GM23338 (cell line): ENCODE data around the gene PAX5. TPM values are rescaled to one million over a fixed set of nuclear protein-coding genes. Genes with fewer than 3 reads are reported as not detected.

Source experiments
- ATAC-seq: fragments of 200-7000 bp; cut with Tn5 transposase; 3 replicates; pipeline ENCODE4 v1.9.1; 2020
- DNase-seq: peaks from one replicate; pipeline ENCODE4 v3.0.0-alpha.2; 2015; ENCODE audit warnings: low spot score
- H2AFZ ChIP-seq: fragments of 200-600 bp; sonication (generic); 2 replicates; pipeline ENCODE4 v1.8.0; 2016; ENCODE audit warnings: antibody characterized with exemption, mild to moderate bottlenecking, moderate library complexity
- H3F3A ChIP-seq: fragments of 200-600 bp; sonication (generic); replicated peaks from 2 replicates; pipeline ENCODE4 v1.8.0; 2017; ENCODE audit warnings: antibody characterized with exemption, mixed run types, low read depth
- H3K27ac ChIP-seq: fragments of 200-600 bp; sonication (generic); 2 replicates; pipeline ENCODE4 v1.6.1; 2016; ENCODE audit warnings: low read depth
- H3K27me3 ChIP-seq: fragments of 200-600 bp; sonication (generic); 2 replicates; pipeline ENCODE4 v1.8.0; 2016; ENCODE audit warnings: mild to moderate bottlenecking, mixed run types, moderate library complexity; ENCODE audit not compliant: insufficient read depth
- H3K36me3 ChIP-seq: fragments of 200-600 bp; sonication (generic); 2 replicates; pipeline ENCODE4 v1.8.0; 2016; ENCODE audit warnings: mild to moderate bottlenecking; ENCODE audit not compliant: insufficient read depth
- H3K4me1 ChIP-seq: fragments of 200-600 bp; sonication (generic); 2 replicates; pipeline ENCODE4 v1.8.0; 2016; ENCODE audit warnings: mild to moderate bottlenecking, moderate library complexity; ENCODE audit not compliant: insufficient read depth
- H3K4me2 ChIP-seq: fragments of 200-600 bp; sonication (generic); 2 replicates; pipeline ENCODE4 v1.7.1; 2017; ENCODE audit warnings: mixed run types
- H3K4me3 ChIP-seq: fragments of 200-600 bp; sonication (generic); 2 replicates; pipeline ENCODE4 v1.6.1; 2016; ENCODE audit warnings: mixed run types
- H3K79me2 ChIP-seq: fragments of 200-600 bp; sonication (generic); replicated peaks from 2 replicates; pipeline ENCODE4 v1.8.0; 2017; ENCODE audit warnings: mild to moderate bottlenecking; ENCODE audit not compliant: insufficient read depth
- H3K9me2 ChIP-seq: fragments of 200-600 bp; sonication (generic); 2 replicates; pipeline ENCODE4 v1.8.0; 2017; ENCODE audit not compliant: insufficient read depth
- H4K20me1 ChIP-seq: fragments of 200-600 bp; sonication (generic); replicated peaks from 2 replicates; pipeline ENCODE4 v1.8.0; 2017; ENCODE audit warnings: mild to moderate bottlenecking; ENCODE audit not compliant: insufficient read depth
- H3K27ac Mint-ChIP-seq: 2 replicates; pipeline ENCODE4 v1.8.0; 2020; ENCODE audit warnings: inconsistent platforms, mild to moderate bottlenecking, moderate library complexity, mixed read lengths
- H3K27me3 Mint-ChIP-seq: 3 replicates; pipeline ENCODE4 v1.8.0; 2022; ENCODE audit warnings: low read depth, mild to moderate bottlenecking, moderate library complexity, mixed read lengths, inconsistent platforms; ENCODE audit not compliant: insufficient read depth, poor library complexity
- H3K36me3 Mint-ChIP-seq: 3 replicates; pipeline ENCODE4 v1.8.0; 2021; ENCODE audit warnings: low read depth, mild to moderate bottlenecking, inconsistent platforms, moderate library complexity, mixed read lengths
- H3K4me1 Mint-ChIP-seq: 3 replicates; pipeline ENCODE4 v1.8.0; 2020; ENCODE audit warnings: mild to moderate bottlenecking, inconsistent platforms, mixed read lengths
- H3K4me3 Mint-ChIP-seq: 3 replicates; pipeline ENCODE4 v1.8.0; 2021; ENCODE audit warnings: moderate library complexity, mild to moderate bottlenecking, inconsistent platforms, mixed read lengths
- H3K9me3 Mint-ChIP-seq: 3 replicates; pipeline ENCODE4 v1.8.0; 2020; ENCODE audit warnings: moderate library complexity, mild to moderate bottlenecking, inconsistent platforms, mixed read lengths
- CREB1 ChIP-seq: fragments of 250-450 bp; sonication (Bioruptor Pico); IDR thresholded peaks from 2 replicates; pipeline ENCODE4 v1.5.0; 2020; ENCODE audit warnings: low read depth, mild to moderate bottlenecking, moderate library complexity
- EZH2 ChIP-seq: fragments of 200-600 bp; sonication (generic); IDR thresholded peaks from one replicate; pipeline ENCODE4 v1.8.0; 2017; ENCODE audit warnings: antibody characterized with exemption, mild to moderate bottlenecking, low read depth; ENCODE audit not compliant: unreplicated experiment
- EZH2phosphoT487 ChIP-seq: fragments of 200-600 bp; sonication (generic); IDR thresholded peaks from one replicate; pipeline ENCODE4 v1.8.1; 2018; ENCODE audit warnings: antibody characterized with exemption; ENCODE audit not compliant: unreplicated experiment
- JUNB ChIP-seq: IDR thresholded peaks from one replicate; pipeline ENCODE4 v1.6.1; 2016; ENCODE audit warnings: antibody characterized with exemption; ENCODE audit not compliant: unreplicated experiment
- NANOG ChIP-seq: IDR thresholded peaks from 2 replicates; pipeline ENCODE4 v1.6.1; 2016; ENCODE audit warnings: antibody characterized with exemption, borderline replicate concordance
- POLR2AphosphoS5 ChIP-seq: IDR thresholded peaks from 2 replicates; pipeline ENCODE4 v1.6.1; 2016; ENCODE audit warnings: antibody characterized with exemption, low read depth
- STAT1 ChIP-seq: IDR thresholded peaks from one replicate; pipeline ENCODE4 v1.6.1; 2016; ENCODE audit warnings: antibody characterized with exemption; ENCODE audit not compliant: unreplicated experiment
- ZNF114 ChIP-seq: fragments of 250-450 bp; sonication (Bioruptor Pico); IDR thresholded peaks from 2 replicates; pipeline ENCODE4 v1.5.0; 2020; ENCODE audit warnings: mild to moderate bottlenecking, moderate library complexity
- ZNF331 ChIP-seq: fragments of 250-450 bp; sonication (Bioruptor Pico); IDR thresholded peaks from 2 replicates; pipeline ENCODE4 v1.5.0; 2020; ENCODE audit warnings: low read depth, mild to moderate bottlenecking, moderate library complexity
- polyA plus RNA-seq: library from polyadenylated mRNA; unstranded; fragments of >200 nt; fragmentation: Nextera tagmentation; extraction: Ambion mirVana; gene quantifications from 2 replicates; pipeline ENCODE4 v1.2.1, GENCODE V29; 2016
- total RNA-seq: library from RNA; depleted of rRNA; stranded (reverse); fragments of >200 nt; shearing (Covaris generic); gene quantifications from 2 replicates; pipeline ENCODE4 v1.2.3, GENCODE V29; 2014
- TF ChIP-seq, protein P1 (sequence below), 2 experiments: fragments of 200-600 bp in 1 of 2; sonication (generic) in 1 of 2; conservative IDR thresholded peaks; 2 replicates each; pipeline versions ENCODE4 v1.5.1 to v1.6.1; 2016 to 2017; ENCODE audit warnings: antibody characterized with exemption in 2 of 2, low read depth in 2 of 2, mild to moderate bottlenecking in 2 of 2, moderate library complexity in 1 of 2
- TF ChIP-seq, protein P2 (sequence below): IDR thresholded peaks from one replicate; pipeline ENCODE4 v1.6.1; 2018; ENCODE audit warnings: antibody characterized with exemption; ENCODE audit not compliant: unreplicated experiment
- TF ChIP-seq, protein P3 (sequence below): fragments of 250-450 bp; sonication (Bioruptor Pico); IDR thresholded peaks from 2 replicates; pipeline ENCODE4 v1.5.0; 2020; ENCODE audit warnings: mild to moderate bottlenecking, moderate library complexity
- TF ChIP-seq, protein P4 (sequence below): IDR thresholded peaks from 2 replicates; pipeline ENCODE4 v1.6.1; 2016; ENCODE audit warnings: antibody characterized with exemption

Gene PAX5
- total and polyA plus RNA-seq, 2 experiments from 2014 or later, result 0.17 to 0.60 TPM

DNA sequence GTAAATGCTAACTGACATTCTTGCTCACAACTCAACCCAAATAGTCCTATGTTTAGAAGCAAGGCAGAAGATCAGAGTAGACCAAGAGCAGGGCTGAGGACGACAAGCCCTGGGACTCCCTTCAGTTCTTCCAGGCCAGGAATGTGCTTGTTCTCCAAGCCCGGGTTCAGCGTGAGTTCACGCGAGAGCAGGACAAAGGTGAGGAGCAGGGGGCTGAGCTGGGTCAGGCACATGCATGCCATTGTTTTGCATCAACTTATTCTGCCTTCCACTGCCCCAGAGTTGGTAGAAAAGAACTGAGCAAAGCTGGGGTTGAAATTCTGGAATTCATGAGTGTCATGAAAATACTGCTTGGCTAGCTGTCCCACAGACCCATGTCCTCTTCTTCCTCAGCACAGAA is 206.5 kb downstream of the PAX5 start:
- Mint-ChIP-seq H3K36me3 (no peaks in the 10 kb centered on the region), H3K27ac (no peak overlapping the region), H3K27me3 (peaks cover 7% of the 10 kb centered on the region), H3K4me1 (peaks cover 20% of the 10 kb centered on the region), H3K4me3 (no peak overlapping the region), H3K9me3 (no peaks in the 10 kb centered on the region)
- TF ChIP-seq ZNF331 (CRISPR knock-in tag) (no peak), CREB1 (no peak), EZH2phosphoT487 (no peak), POLR2AphosphoS5 (no peak), STAT1 (no peak), NANOG (no peak), JUNB (no peak), EZH2 (no peak), ZNF114 (no peak)
- TF ChIP-seq, protein P1, sequence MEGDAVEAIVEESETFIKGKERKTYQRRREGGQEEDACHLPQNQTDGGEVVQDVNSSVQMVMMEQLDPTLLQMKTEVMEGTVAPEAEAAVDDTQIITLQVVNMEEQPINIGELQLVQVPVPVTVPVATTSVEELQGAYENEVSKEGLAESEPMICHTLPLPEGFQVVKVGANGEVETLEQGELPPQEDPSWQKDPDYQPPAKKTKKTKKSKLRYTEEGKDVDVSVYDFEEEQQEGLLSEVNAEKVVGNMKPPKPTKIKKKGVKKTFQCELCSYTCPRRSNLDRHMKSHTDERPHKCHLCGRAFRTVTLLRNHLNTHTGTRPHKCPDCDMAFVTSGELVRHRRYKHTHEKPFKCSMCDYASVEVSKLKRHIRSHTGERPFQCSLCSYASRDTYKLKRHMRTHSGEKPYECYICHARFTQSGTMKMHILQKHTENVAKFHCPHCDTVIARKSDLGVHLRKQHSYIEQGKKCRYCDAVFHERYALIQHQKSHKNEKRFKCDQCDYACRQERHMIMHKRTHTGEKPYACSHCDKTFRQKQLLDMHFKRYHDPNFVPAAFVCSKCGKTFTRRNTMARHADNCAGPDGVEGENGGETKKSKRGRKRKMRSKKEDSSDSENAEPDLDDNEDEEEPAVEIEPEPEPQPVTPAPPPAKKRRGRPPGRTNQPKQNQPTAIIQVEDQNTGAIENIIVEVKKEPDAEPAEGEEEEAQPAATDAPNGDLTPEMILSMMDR (conservative IDR thresholded peaks at IDR 0.05; ENCODE audit: low read depth in 2 of 2), result no peak
- TF ChIP-seq, protein P2, sequence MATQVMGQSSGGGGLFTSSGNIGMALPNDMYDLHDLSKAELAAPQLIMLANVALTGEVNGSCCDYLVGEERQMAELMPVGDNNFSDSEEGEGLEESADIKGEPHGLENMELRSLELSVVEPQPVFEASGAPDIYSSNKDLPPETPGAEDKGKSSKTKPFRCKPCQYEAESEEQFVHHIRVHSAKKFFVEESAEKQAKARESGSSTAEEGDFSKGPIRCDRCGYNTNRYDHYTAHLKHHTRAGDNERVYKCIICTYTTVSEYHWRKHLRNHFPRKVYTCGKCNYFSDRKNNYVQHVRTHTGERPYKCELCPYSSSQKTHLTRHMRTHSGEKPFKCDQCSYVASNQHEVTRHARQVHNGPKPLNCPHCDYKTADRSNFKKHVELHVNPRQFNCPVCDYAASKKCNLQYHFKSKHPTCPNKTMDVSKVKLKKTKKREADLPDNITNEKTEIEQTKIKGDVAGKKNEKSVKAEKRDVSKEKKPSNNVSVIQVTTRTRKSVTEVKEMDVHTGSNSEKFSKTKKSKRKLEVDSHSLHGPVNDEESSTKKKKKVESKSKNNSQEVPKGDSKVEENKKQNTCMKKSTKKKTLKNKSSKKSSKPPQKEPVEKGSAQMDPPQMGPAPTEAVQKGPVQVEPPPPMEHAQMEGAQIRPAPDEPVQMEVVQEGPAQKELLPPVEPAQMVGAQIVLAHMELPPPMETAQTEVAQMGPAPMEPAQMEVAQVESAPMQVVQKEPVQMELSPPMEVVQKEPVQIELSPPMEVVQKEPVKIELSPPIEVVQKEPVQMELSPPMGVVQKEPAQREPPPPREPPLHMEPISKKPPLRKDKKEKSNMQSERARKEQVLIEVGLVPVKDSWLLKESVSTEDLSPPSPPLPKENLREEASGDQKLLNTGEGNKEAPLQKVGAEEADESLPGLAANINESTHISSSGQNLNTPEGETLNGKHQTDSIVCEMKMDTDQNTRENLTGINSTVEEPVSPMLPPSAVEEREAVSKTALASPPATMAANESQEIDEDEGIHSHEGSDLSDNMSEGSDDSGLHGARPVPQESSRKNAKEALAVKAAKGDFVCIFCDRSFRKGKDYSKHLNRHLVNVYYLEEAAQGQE, result no peak
- TF ChIP-seq, protein P3, sequence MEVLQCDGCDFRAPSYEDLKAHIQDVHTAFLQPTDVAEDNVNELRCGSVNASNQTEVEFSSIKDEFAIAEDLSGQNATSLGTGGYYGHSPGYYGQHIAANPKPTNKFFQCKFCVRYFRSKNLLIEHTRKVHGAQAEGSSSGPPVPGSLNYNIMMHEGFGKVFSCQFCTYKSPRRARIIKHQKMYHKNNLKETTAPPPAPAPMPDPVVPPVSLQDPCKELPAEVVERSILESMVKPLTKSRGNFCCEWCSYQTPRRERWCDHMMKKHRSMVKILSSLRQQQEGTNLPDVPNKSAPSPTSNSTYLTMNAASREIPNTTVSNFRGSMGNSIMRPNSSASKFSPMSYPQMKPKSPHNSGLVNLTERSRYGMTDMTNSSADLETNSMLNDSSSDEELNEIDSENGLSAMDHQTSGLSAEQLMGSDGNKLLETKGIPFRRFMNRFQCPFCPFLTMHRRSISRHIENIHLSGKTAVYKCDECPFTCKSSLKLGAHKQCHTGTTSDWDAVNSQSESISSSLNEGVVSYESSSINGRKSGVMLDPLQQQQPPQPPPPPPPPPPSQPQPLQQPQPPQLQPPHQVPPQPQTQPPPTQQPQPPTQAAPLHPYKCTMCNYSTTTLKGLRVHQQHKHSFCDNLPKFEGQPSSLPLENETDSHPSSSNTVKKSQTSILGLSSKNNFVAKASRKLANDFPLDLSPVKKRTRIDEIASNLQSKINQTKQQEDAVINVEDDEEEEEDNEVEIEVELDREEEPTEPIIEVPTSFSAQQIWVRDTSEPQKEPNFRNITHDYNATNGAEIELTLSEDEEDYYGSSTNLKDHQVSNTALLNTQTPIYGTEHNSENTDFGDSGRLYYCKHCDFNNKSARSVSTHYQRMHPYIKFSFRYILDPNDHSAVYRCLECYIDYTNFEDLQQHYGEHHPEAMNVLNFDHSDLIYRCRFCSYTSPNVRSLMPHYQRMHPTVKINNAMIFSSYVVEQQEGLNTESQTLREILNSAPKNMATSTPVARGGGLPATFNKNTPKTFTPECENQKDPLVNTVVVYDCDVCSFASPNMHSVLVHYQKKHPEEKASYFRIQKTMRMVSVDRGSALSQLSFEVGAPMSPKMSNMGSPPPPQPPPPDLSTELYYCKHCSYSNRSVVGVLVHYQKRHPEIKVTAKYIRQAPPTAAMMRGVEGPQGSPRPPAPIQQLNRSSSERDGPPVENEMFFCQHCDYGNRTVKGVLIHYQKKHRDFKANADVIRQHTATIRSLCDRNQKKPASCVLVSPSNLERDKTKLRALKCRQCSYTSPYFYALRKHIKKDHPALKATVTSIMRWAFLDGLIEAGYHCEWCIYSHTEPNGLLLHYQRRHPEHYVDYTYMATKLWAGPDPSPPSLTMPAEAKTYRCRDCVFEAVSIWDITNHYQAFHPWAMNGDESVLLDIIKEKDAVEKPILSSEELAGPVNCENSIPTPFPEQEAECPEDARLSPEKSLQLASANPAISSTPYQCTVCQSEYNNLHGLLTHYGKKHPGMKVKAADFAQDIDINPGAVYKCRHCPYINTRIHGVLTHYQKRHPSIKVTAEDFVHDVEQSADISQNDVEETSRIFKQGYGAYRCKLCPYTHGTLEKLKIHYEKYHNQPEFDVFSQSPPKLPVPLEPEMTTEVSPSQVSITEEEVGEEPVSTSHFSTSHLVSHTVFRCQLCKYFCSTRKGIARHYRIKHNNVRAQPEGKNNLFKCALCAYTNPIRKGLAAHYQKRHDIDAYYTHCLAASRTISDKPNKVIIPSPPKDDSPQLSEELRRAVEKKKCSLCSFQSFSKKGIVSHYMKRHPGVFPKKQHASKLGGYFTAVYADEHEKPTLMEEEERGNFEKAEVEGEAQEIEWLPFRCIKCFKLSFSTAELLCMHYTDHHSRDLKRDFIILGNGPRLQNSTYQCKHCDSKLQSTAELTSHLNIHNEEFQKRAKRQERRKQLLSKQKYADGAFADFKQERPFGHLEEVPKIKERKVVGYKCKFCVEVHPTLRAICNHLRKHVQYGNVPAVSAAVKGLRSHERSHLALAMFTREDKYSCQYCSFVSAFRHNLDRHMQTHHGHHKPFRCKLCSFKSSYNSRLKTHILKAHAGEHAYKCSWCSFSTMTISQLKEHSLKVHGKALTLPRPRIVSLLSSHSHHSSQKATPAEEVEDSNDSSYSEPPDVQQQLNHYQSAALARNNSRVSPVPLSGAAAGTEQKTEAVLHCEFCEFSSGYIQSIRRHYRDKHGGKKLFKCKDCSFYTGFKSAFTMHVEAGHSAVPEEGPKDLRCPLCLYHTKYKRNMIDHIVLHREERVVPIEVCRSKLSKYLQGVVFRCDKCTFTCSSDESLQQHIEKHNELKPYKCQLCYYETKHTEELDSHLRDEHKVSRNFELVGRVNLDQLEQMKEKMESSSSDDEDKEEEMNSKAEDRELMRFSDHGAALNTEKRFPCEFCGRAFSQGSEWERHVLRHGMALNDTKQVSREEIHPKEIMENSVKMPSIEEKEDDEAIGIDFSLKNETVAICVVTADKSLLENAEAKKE (CRISPR knock-in tag), result no peak
- TF ChIP-seq, protein P4, sequence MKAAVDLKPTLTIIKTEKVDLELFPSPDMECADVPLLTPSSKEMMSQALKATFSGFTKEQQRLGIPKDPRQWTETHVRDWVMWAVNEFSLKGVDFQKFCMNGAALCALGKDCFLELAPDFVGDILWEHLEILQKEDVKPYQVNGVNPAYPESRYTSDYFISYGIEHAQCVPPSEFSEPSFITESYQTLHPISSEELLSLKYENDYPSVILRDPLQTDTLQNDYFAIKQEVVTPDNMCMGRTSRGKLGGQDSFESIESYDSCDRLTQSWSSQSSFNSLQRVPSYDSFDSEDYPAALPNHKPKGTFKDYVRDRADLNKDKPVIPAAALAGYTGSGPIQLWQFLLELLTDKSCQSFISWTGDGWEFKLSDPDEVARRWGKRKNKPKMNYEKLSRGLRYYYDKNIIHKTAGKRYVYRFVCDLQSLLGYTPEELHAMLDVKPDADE, result no peak
- Histone ChIP-seq H3K27me3 (no peaks in the 10 kb centered on the region), H4K20me1 (no peaks in the 10 kb centered on the region), H3K27ac (no peak overlapping the region), H3K9me2 (no peaks in the 10 kb centered on the region), H2AFZ (no peak overlapping the region), H3K4me3 (no peak overlapping the region), H3K79me2 (no peaks in the 10 kb centered on the region), H3K4me1 (no peaks in the 10 kb centered on the region), H3F3A (no peaks in the 10 kb centered on the region), H3K36me3 (no peaks in the 10 kb centered on the region), H3K4me2 (no peak overlapping the region)
- DNase-seq, result peak; percentile 35
- ATAC-seq, result peak; percentile 73
